GM11168 (cell line): Measurements from ENCODE around the gene OXER1.

Experiments
- in situ Hi-C: fragments of 300-500 bp; cut with MboI; formaldehyde crosslinking; loops from one replicate; pipeline ENCODE4 v1.12.0; 2022; ENCODE audit warnings: low sequenced_read_pairs; ENCODE audit not compliant: unreplicated experiment

OXER1 gene

GRCh38 chr2:42771546-42772153 is 7.7 kb upstream of the OXER1 start:
- in situ Hi-C loops: no loop called here

- in situ Hi-C loops: no loop called here
Observed at GRCh38 chr2:42770288-42771131, 6.6 kb upstream of the OXER1 start.

DNA sequence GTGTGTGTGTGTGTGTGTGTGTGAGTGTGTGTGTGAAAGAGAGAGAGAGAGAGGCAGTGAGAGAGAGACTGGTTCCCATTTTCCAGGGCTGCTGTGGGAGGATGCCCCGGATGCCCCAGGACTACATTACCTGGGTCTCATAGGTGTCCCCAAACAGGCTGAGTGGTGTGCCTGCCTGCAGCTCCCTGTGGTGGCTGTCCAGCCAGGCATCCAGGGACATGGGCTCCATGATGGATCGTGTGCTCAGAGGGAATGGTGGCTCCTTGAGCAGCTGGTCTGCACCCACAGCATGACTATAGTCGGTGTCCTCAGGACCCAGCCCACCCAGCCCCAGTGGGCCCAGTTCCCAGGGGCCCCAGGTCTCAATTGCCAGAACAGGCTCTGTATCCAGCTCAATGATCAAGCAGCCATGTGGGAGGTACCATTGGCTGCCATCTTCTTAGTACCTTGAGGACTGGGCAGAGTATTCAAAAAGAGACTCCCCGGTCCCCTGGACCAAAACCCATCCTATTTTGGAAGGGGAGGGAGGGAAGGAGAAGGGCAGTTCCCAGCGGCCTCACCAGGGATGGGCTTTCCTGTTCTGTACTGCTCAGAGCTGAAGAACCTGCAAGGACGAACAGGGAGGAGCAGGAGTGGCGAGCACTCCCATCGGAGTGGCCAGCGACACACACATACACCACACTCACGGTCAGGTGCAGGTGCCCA is 5.8 kb upstream of the OXER1 start:
- in situ Hi-C loops: no loop called here

GRCh38 chr2:42768706-42769256 is 4.8 kb upstream of the OXER1 start:
- in situ Hi-C loops: no loop called here

- in situ Hi-C loops: no loop called here
Observed at GRCh38 chr2:42767899-42768705, 4.2 kb upstream of the OXER1 start.

- in situ Hi-C loops: no loop called here
Observed at GRCh38 chr2:42767080-42767898, 3.4 kb upstream of the OXER1 start.

GRCh38 chr2:42765686-42766085 is 1.8 kb upstream of the OXER1 start:
- in situ Hi-C loops: no loop called here

GRCh38 chr2:42764901-42765300 is 966 bp upstream of the OXER1 start:
- in situ Hi-C loops: no loop called here

- in situ Hi-C loops: no loop called here
Observed at GRCh38 chr2:42762823-42763804, 821 bp downstream of the OXER1 start.

DNA sequence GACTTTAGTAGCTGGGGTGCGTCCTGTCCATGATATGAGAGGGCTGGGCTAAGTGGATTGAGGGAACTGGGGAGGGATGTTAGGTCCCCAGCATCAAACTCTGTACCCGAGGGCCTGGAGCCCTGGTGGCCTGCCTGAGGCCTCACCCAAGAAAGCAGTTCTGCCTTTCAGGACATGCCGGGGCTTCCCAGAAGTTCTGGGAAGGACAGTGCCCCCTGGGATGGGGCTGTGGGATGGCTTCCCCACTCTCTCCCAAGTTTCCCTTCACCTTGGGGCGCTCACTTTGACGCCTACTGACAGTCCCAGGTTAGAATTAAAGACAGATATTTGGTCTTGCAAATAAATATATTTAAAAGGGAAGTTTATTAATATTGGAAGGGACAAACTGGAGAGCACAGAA is 1.8 kb downstream of the OXER1 start:
- in situ Hi-C loops: no loop called here

DNA sequence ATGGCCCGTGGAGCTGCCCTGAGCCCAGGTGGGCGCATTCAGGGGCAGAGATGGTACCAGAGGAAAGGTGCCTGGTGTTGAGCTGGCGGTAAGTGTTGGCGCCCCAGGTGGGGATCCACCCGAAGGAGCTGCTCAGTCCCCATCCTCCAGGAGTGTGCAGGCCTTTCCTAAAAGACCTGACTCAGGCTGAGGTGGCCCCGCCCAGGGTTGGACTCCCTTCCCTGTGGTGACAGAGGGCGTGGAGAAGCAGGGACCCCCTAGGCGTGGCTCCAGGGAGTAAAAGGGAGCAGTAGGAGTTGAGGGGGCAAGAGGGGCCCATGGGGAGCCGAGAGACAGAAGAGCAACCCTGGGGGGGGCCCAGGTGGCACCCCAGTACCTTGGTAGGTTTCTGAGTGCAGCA is 2.4 kb downstream of the OXER1 start:
- in situ Hi-C loops: no loop called here

GRCh38 chr2:42758751-42759150 is 5.2 kb downstream of the OXER1 start:
- in situ Hi-C loops: no loop called here

GRCh38 chr2:42757981-42758740 is 5.8 kb downstream of the OXER1 start:
- in situ Hi-C loops: no loop called here

DNA sequence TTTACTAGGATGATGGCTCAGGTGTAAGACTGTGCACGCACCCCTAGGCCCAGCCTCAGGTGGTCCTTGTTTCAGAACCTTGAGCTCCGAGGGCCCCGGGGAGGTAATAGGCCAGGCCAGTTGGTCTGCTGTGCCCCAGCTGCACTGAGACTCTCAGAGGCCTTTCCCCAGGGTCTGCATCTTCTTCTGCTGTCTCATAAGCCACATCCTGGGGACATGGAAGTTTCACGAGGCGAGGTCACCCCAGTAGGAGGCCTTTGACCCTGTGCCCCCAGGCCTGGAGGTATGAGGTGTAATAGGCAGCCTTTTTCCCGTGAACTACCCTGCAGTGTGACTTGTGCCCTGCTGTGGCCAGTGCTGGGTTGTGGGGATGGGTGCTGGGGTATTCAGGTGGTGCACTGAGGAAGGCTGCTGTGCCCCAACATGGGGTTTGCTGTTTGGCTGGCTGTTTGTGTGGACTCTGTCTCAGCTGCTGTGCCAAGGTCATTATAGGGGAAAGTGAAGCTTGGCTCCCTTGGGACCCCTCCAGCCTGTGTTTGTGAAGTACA is 6.9 kb downstream of the OXER1 start:
- in situ Hi-C loops: no loop called here

- in situ Hi-C loops: no loop called here
Observed at GRCh38 chr2:42756150-42756775, 7.7 kb downstream of the OXER1 start.

GRCh38 chr2:42755191-42755880 is 8.6 kb downstream of the OXER1 start:
- in situ Hi-C loops: no loop called here
